ENCODE measurements around the gene SSBP2. TPM values are rescaled to one million over a fixed set of nuclear protein-coding genes. Genes with fewer than 3 reads are reported as not detected.
A peak's percentile ranks its signal among the peaks of the same experiment; 100 is the strongest.

SSBP2 gene
- total and polyA plus RNA-seq, 2 of the 8 experiments (the other 6 are each of a cell fraction or from before 2014, with no cell fraction given): 21.5 to 36.2 TPM

- Histone ChIP-seq H3K4ac (replicated peaks; ENCODE audit: insufficient read length, low read depth, low read length) (no peak overlapping the region), H3K23me2 (ENCODE audit: low read depth, low read length) (no peaks in the 10 kb centered on the region), H3K14ac (ENCODE audit: insufficient read length) (no peak overlapping the region), H3K56ac (replicated peaks; ENCODE audit: insufficient read length, low read depth, low read length) (no peak overlapping the region), H2AFZ (ENCODE audit: low read length) (no peak overlapping the region), H2BK20ac (ENCODE audit: low read length) (no peak overlapping the region), H3K27me3 (replicated peaks in 1 of 4; ENCODE audit: control insufficient read depth in 3 of 4, extremely low read depth in 1 of 4, insufficient read depth in 3 of 4, low read length in 3 of 4) (no peaks in the 10 kb centered on the region), H3K4me3 (ENCODE audit: extremely low read depth in 1 of 4, insufficient read depth in 2 of 4, low read depth in 3 of 4, low read length in 4 of 4) (no peak overlapping the region), H2BK120ac (replicated peaks; ENCODE audit: low read depth, low read length) (no peak overlapping the region), H2AK5ac (ENCODE audit: low read depth, low read length) (no peak overlapping the region), H3K36me3 (ENCODE audit: control insufficient read depth in 2 of 4, insufficient read depth in 4 of 4, low read length in 3 of 4) (no peaks in the 10 kb centered on the region; a peak in 1 of 8 replicates), H3K4me1 (replicated peaks in 1 of 4; ENCODE audit: control insufficient read depth in 3 of 4, insufficient read depth in 4 of 4, low read length in 3 of 4) (no peaks in the 10 kb centered on the region), H3K18ac (ENCODE audit: extremely low read depth, low read length) (no peak overlapping the region), H3K79me1 (ENCODE audit: low read depth, low read length) (no peaks in the 10 kb centered on the region), H3K4me2 (ENCODE audit: insufficient read depth in 1 of 2, low read depth in 2 of 2, low read length in 2 of 2) (no peak overlapping the region), H3K79me2 (ENCODE audit: control insufficient read depth in 1 of 2, insufficient read depth in 2 of 2, low read length in 2 of 2) (no peaks in the 10 kb centered on the region), H3K27ac (ENCODE audit: low read depth, low read length) (no peak overlapping the region), H4K5ac (ENCODE audit: insufficient read length, low read depth, low read length) (no peak overlapping the region), H3K9me3 (ENCODE audit: insufficient read depth in 2 of 2, low read depth in 1 of 2, low read length in 1 of 2) (no peaks in the 10 kb centered on the region), H3K9ac (replicated peaks in 1 of 4; ENCODE audit: extremely low read depth in 1 of 4, low read depth in 3 of 4, low read length in 3 of 4) (peak overlapping the region in 1 of 4 experiments; percentile 49; a peak in 1 of 7 replicates), H2BK12ac (ENCODE audit: low read depth, low read length) (no peak overlapping the region), H3K23ac (ENCODE audit: insufficient read length) (no peak overlapping the region), H2BK5ac (ENCODE audit: low read depth, low read length) (no peak overlapping the region), H4K8ac (ENCODE audit: extremely low read depth, insufficient read depth, low read length) (no peak overlapping the region), H2BK15ac (ENCODE audit: low read length) (no peak overlapping the region), H4K91ac (replicated peaks; ENCODE audit: insufficient read length, low read length) (no peak overlapping the region), H4K20me1 (replicated peaks in 1 of 2; ENCODE audit: control insufficient read depth in 1 of 2, insufficient read depth in 2 of 2, low read length in 2 of 2) (no peaks in the 10 kb centered on the region)
- DNase-seq (ENCODE audit: low read depth in 1 of 2, low spot score in 2 of 2): no peak
- POLR2A ChIA-PET (ENCODE audit: partially characterized antibody): no interaction called here
- FAIRE-seq: no peak
- CTCF ChIA-PET (ENCODE audit: partially characterized antibody): interaction anchor here (0.5 to 2.9 kb wide), 16 partner anchors 11 to 800 kb away, joined by 3 to 11 read pairs (median 4); partner anchors contain the start of gene ACOT12
- 89% methylated on average over 3 of the region's 3 CpGs; no CpG with 5 or more reads in 1 of the 2 experiments for WGBS, 2 experiments (ENCODE audit: extremely low coverage in 1 of 2, insufficient coverage in 1 of 2, insufficient read length in 1 of 2, insufficient replicate concordance in 2 of 2, low coverage in 1 of 2, low lambda C conversion rate in 2 of 2, missing lambda C conversion rate in 1 of 2)
- no peak for TF ChIP-seq MAX (IDR thresholded peaks at IDR 0.05)
- TF ChIP-seq SRF (IDR thresholded peaks at IDR 0.05; ENCODE audit: low read depth, low read length): no peak
These were observed 324.4 kb downstream of the SSBP2 start for GRCh38 chr5:81426359-81427030.
